BJ (cell line): ENCODE results near the gene NRG3. TPM values are rescaled to one million over a fixed set of nuclear protein-coding genes. Genes with fewer than 3 reads are reported as not detected.

Source experiments
- CTCF ChIA-PET: fragments of 350-600 bp; formaldehyde crosslinking; extraction: SDS; loops from one replicate; lab custom pipeline; 2021; ENCODE audit warnings: antibody characterized with exemption, inconsistent platforms; lab: Yijun Ruan, JAX
- POLR2A ChIA-PET: fragments of 300-600 bp; sonication (Branson Sonifier 250); formaldehyde crosslinking; extraction: SDS; loops from one replicate; lab custom pipeline; 2021; ENCODE audit warnings: antibody characterized with exemption; lab: Charles Lee
- DNase-seq: peaks from one replicate; pipeline ENCODE4 v3.0.0-alpha.2; 2011; ENCODE audit warnings: low read depth
- H3K27me3 ChIP-seq: 2 replicates; pipeline ENCODE4 v1.6.0; 2011; ENCODE audit warnings: low read length; ENCODE audit not compliant: control insufficient read depth, insufficient read depth
- H3K36me3 ChIP-seq: 2 replicates; pipeline ENCODE4 v1.5.1; 2011; ENCODE audit warnings: low read length; ENCODE audit not compliant: control insufficient read depth, insufficient read depth
- H3K4me3 ChIP-seq: 2 replicates; pipeline ENCODE4 v1.5.1; 2011; ENCODE audit warnings: low read depth, mild to moderate bottlenecking, control low read depth, low read length
- polyA plus RNA-seq: library from polyadenylated mRNA; depleted of rRNA; stranded (reverse); fragments of >200 nt; gene quantifications from 2 replicates; pipeline ENCODE4 v1.2.3, GENCODE V29; 2011
- TF ChIP-seq, protein P1 (sequence below): IDR thresholded peaks from 2 replicates; pipeline ENCODE4 v1.5.1; 2011; ENCODE audit warnings: low read depth, mild to moderate bottlenecking, control low read depth, inconsistent platforms, low read length, moderate library complexity; ENCODE audit not compliant: insufficient read depth

Gene NRG3
- polyA plus RNA-seq, 1 experiment = not detected

DNA sequence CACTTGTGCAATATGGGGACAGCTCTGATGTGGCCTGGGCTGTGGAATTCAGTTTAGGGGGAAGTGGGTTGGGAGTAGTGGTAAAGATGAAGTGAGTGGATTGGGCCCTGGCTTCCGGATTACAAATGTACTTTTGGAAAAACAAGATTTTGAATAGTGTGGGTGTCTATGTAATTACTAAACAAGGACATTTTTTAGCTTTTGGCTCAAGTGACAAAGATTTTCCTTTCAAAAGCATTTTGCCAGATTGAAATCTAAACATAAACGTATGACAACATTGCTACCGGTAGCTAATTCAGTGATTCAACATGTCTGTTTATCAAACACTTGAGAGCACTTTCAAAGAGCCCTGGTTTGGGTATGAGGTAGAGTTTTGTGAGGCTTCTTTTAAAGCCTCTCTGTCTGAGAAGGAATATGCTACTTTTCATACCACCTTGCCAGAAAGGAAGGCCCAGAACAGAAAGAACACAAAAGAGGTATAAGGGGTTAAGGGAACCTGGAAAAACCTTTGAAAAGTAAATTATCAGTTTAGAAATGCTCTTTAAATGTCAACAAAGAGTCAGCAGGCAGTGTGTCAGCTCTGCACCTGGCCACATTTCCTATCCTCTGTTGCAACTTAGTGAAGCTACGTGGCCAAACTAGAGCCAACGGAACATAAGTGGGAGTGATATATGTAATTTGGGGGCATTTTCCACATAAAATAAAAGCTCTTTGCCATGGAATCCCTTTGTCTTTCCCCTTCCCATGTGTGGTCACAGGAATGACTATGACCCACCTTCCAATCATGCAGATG, 516.1 kb downstream of the NRG3 start:
- ChIA-PET POLR2A (no interaction called here), CTCF (no interaction called here)
- no peaks in the 10 kb centered on the region for H3K36me3 ChIP-seq
- TF ChIP-seq, protein P1, sequence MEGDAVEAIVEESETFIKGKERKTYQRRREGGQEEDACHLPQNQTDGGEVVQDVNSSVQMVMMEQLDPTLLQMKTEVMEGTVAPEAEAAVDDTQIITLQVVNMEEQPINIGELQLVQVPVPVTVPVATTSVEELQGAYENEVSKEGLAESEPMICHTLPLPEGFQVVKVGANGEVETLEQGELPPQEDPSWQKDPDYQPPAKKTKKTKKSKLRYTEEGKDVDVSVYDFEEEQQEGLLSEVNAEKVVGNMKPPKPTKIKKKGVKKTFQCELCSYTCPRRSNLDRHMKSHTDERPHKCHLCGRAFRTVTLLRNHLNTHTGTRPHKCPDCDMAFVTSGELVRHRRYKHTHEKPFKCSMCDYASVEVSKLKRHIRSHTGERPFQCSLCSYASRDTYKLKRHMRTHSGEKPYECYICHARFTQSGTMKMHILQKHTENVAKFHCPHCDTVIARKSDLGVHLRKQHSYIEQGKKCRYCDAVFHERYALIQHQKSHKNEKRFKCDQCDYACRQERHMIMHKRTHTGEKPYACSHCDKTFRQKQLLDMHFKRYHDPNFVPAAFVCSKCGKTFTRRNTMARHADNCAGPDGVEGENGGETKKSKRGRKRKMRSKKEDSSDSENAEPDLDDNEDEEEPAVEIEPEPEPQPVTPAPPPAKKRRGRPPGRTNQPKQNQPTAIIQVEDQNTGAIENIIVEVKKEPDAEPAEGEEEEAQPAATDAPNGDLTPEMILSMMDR = no peak
- H3K27me3 ChIP-seq = no peaks in the 10 kb centered on the region
- H3K4me3 ChIP-seq = no peak overlapping the region
- no peak for DNase-seq

DNA sequence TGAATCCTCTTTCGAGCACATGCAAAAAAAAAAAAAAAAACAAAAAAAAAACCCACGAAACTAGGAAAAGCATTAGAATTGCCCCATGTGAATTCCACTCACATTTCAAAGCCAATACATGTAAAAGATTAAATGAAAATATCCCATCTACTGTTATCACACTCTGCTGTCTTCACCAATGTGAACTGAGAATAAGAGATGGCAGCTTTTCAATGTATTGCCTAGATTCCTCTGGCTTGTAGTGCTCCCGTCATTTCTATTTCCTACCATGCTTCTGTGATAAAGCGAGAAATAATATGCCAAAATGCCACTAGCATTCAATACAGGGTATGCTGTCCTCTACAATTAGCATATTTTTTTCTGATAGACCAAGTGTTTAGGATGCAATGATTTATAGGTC, 517.0 kb downstream of the NRG3 start:
- CTCF ChIA-PET = no interaction called here
- POLR2A ChIA-PET = no interaction called here
- Histone ChIP-seq H3K27me3 (no peaks in the 10 kb centered on the region), H3K4me3 (no peak overlapping the region), H3K36me3 (no peaks in the 10 kb centered on the region)
- TF ChIP-seq, protein P1 = no peak
- no peak for DNase-seq

DNA sequence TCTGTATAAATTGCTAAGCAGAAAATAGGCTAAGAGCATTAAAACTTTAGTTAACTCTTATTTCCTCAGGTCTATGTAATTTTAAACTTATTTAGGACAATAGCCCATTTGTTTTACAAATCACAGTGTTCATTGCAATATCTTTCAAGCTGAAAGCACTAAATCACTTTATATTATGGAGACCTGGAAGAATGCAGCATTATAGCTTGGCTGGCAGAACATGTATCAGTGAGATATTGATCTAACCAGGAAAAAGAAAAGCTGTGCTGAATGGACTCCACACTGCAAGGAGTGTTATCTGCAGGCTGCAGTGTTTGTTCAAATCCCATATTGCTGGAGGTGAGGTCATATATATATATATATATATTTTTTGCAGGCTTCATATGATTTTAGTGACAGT, 517.5 kb downstream of the NRG3 start:
- ChIA-PET POLR2A (no interaction called here), CTCF (interaction anchor here (1.4 kb wide), 1 partner anchor 19 kb away, joined by 6 read pairs; no protein-coding TSS in a partner anchor)
- Histone ChIP-seq H3K36me3 (no peaks in the 10 kb centered on the region), H3K4me3 (no peak overlapping the region), H3K27me3 (no peaks in the 10 kb centered on the region)
- TF ChIP-seq, protein P1 = no peak
- DNase-seq = no peak

DNA sequence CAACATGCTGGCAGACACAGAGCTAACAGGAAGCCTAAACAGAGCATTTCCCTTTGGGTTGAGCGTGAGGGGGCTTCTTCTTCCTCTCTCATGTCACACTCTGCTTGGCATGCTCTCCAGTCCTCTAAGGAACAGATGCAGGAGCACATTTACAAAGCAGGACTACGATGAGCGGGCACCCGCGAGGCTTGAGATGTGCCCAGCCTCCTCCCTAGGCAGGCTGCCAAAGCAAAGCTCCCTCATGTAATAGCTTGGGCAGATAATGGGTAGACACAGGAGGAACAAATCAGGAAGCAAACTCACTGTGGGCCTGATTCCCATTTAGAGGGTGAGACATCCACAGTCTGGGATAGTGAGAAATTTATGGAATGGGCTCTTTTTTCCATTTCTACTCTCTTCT, 519.1 kb downstream of the NRG3 start:
- no peak for DNase-seq
- Histone ChIP-seq H3K36me3 (no peaks in the 10 kb centered on the region), H3K27me3 (no peaks in the 10 kb centered on the region), H3K4me3 (no peak overlapping the region)
- TF ChIP-seq, protein P1 = no peak
- POLR2A ChIA-PET = no interaction called here
- CTCF ChIA-PET = interaction anchor here (1.4 kb wide), 1 partner anchor 20 kb away, joined by 6 read pairs; no protein-coding TSS in a partner anchor

DNA sequence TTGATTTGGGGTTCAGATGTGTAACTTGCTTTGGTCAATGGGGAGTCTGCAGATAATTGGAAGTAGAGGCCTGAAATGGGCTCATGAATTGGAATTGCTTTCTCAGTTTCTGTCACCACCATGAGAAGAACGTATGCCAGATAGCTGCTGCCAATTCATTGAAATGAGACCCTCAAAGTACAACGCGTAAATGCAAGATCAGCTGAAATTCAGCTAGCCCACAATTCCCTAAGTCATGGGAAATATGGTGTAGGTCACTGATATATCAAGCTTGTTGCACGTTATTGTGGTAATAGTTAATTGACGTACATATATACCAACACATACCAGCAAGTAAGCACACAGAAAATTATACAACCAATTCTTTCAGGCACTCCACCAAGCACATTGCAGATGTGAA, 520.0 kb downstream of the NRG3 start:
- no peaks in the 10 kb centered on the region for H3K36me3 ChIP-seq
- CTCF ChIA-PET = no interaction called here
- H3K27me3 ChIP-seq = no peaks in the 10 kb centered on the region
- no peak for DNase-seq
- H3K4me3 ChIP-seq = no peak overlapping the region
- POLR2A ChIA-PET = no interaction called here
- TF ChIP-seq, protein P1 = no peak
